Occipital lobe (tissue), 2 donors: ENCODE data around the gene TEX2. TPM values are rescaled to one million over a fixed set of nuclear protein-coding genes. Genes with fewer than 3 reads are reported as not detected.
"Not testable (repeated sequence)": the region's sequence is repeated elsewhere in the genome, so short reads cannot be mapped to it uniquely, and the experiment has no call there.

Experiments
- DNase-seq: peaks from one replicate; lab custom pipeline; 2025; lab: John Stamatoyannopoulos, UW
- total RNA-seq: library from RNA; depleted of rRNA; stranded (reverse); fragments of >200 nt; gene quantifications from one replicate; pipeline ENCODE4 v1.2.3, GENCODE V29; 2014

The TEX2 gene
- total RNA-seq, 1 donor from 2014 or later, result 28.2 TPM

DNA sequence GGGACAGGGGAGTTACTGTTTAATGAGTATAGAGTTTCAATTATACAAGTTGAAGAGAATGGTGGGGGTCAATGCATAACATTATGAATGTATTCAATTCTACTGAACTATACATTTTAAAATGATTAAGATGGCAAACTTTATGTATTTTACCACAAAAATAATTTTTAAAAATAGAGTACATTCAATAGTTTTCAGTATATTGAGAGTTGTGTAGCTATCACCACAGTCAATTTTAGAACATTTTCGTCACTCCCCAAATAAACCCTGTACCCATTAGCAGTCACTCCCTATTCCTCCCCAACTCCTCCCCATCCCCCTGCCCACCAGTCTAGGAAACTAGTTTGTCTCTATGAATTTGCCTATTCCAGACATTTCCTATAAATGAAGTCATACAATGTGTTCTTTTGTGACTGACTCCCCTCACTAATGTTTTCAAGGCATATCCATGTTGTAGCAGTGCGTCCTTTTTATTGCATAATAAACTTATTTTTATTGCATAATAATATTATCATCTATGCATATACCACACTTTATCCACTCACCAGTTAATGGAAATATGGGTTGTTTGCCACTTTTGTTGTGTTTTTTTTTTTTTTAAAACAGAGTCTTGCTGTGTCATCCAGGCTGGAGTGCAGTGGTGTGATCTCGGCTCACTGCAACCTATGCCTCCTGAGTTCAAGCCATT lies 80.6 kb downstream of the TEX2 start:
- no peak for DNase-seq

DNA sequence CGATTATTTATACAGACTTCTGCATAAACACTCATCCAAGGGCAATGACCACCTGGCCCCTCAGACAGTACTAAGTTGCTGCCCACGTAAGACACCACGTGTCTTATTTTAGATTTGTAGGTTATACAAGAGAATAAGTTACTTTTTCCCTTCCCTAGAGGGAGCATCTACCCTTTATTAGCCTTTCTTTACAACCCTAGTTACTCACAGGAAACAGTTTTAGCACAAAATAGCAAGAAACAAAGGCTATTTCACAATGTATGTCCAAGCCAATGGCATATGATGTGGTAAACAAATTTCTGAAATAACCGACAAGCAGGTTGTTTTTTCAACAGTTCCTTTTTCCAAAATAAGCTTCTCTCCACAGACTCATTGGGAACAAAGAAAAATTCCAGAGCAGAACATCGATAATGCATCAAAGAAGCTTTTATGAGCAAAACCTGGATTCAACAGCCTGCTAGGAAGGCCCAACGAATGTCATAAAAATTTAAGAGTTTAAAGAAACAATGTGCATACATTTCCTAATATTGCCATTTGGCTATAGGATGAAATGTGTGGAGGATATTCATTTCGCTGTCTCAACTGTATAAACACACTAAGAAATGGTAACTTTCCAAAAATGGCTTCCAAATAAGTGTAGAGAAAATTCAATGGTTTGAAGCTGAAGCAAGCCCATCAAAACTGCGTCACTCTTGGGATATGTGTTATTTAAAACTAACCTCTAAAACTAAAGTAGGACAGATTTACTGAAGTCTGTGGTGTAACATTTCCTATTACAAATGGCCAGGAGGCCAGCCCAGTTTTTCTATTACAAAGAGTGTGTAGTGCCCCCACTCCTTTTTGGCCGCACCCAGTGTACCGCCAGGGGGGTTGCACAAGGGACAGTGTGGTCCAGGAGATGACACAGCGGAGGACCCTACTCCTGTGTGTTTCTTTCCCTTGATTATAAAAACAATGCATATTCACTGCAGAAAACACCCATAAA lies 82.7 kb downstream of the TEX2 start:
- DNase-seq, result no peak

DNA sequence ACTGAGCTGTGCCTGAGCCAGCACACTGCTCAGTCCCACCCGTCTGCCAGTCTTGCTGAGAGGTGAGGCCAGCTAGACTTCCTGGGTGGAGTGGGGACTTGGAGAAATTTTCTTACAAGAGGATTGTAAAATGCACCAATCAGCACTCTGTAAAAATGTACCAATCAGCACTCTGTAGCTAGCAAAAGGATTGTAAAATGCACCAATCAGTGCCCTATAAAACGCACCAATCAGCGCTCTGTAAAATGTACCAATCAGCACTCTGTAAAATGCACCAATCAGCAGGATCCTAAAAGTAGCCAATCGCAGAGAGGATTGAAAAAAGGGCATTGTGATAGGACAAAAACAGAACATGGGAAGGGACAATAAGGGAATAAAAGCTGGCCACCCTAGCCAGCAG lies 84.0 kb downstream of the TEX2 start:
- DNase-seq, result not testable (repeated sequence)

DNA sequence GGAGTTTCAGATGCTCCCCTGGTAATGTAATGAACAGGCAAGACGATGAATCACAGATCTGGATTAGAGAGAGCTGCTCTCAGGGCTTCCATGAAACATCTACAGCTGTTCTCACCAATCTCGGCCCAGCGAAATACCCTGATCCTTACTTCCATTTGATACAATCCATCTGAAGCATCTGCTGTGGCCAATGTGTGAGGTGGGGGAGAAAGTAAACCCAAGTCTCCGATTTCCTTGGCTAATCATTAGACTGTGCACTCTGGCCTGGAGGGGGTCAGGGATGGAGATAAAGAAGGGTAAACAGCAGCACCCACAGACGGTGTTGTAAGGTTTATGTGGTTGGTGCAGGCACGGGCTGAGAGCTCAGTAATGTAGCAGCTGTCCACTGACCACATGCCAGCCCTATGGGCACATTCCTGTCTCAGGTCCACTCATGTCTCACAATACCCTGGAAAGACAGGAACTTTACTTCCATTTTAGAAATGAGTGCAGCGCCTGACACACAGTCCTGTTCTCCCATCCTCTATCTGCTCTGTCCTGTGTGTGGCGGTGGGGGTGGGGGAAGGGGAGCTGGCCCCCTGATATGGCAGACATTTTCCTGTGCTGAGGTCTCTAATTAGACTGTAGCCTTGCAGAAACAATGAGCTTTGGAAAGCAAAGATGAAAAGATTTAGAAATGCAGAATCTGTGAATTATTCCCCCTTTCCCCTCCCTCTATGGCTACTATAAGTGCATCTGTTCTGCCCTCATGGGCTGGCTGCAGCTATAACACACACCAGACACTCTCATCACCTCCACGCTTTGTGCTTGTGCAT lies 84.8 kb downstream of the TEX2 start:
- no peak for DNase-seq

GRCh38 chr17:64177311-64178010 lies 85.6 kb downstream of the TEX2 start:
- no peak for DNase-seq

GRCh38 chr17:64176556-64176955 lies 86.5 kb downstream of the TEX2 start:
- no peak for DNase-seq

DNA sequence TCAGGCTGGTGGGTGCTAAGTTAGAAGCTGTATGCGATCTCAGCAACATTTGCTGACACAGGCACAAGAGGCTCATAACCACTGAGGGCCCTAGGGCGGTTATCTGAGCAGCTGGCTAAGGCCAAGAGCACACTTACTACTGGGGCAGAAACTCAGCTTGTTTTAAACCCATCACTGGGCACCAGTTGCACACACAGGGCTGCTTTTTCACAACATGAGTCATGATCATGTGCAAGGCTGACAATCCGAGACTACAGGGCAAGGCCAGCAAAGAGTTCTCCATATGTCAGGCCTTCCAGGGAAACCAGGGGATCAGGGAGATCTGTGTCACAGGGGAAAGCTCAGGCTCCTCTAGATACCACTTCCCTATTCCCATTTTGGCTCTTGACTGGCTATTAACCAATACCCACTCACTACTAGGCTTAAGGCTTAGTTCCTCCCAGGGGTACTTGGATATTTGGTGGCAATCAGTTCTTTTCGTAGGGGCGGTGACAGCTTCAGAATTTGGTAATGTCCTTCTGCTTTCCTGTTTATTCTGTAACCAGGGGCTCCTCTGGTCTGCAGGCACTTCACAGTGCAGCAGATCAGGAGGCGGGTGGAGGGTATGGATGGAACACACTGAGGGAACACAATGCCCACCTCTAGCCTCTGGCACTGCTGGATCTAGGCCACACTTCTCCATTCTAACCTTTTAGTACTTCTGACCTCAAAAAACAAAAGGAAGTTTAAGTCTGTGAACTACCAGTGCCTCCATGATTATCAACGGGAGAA lies 88.2 kb downstream of the TEX2 start:
- DNase-seq, result peak; percentile 41

- DNase-seq, result no peak
Measured at GRCh38 chr17:64173646-64174045, 89.4 kb downstream of the TEX2 start.

- DNase-seq, result no peak
Measured at GRCh38 chr17:64172510-64172909, 90.5 kb downstream of the TEX2 start.

- no peak for DNase-seq
Measured at GRCh38 chr17:64171041-64171440, 92.0 kb downstream of the TEX2 start.

DNA sequence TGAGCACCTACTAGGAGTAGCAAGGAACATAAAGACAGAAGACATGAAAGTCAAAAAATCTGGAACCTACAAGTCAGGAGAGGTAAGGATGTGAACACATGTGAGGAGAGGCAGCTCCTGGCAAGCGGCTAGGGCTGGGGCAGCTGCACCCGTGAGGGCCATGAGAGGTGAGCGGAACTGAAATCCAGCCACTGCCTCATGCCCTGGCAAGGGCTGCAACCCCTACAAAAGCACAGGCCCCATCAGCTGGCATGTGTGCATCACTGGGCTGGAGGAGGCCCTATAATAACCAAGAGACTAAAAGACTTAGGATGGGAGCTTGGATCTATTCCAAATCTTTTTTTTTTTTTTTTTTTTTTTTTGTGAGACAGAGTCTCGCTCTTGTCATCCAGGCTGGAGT lies 92.8 kb downstream of the TEX2 start:
- DNase-seq, result no peak

- not testable (repeated sequence) for DNase-seq
Measured at GRCh38 chr17:64167666-64168065, 95.4 kb downstream of the TEX2 start.

DNA sequence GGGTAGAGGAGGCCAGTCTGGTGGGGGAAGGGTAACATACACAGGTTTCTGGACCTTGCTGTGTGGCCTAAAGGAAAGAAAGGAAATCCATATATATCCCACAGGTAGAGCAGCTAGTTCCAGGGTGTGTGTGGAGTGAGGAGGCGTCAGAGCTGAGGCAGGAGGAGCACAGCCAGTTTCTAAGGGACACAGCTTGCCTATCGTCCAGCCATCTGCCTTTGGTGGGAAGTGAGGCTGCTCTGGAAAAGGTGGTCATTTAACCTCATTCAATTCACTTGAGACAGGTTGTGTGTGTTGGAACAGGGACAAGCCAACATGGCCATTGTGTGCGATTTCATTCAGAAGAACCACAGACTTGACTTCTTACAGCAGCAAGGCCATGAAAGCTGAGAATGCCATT lies 96.2 kb downstream of the TEX2 start:
- DNase-seq, result no peak

DNA sequence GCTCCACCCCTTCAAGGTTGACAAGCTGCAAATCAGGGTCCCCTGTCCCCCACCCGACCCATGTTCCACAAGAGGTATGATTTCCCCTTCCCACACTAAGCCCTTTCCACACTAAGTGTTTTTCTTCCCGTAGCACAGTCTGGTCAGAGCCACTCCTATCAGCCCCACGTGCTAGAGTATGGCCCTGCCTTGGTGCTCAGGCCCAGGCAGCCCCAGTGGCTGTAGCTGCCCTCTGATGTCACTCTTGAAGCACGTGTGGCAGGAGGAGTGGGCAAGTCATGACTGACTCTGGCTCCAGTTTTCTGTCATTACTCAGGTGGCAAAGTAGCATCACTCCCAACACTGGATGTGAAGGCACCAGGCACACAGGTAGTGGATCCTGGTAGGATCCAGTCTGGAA lies 97.7 kb downstream of the TEX2 start:
- no peak for DNase-seq

GRCh38 chr17:64164596-64165285 lies 98.3 kb downstream of the TEX2 start:
- no peak for DNase-seq

DNA sequence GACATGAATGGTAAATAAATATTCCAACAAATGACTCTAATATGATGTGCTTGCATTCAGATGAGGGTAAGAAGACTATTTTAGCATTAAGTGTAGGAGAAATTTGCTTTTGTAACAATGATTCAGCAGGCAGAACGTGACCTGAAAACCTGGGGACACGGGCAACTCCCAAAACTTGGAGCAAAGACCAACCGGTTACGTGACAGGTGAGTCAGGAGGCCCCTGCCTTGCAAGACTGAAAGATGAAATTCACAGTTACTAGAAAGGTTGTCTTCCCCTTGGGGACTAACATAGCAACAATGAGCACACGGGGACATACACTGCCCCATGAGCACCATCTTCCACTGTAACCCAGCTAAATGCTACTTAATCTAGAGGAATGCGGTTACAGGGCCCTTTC lies 99.6 kb downstream of the TEX2 start:
- no peak for DNase-seq

GRCh38 chr17:64162554-64162953 lies 100.5 kb downstream of the TEX2 start:
- DNase-seq, result no peak

DNA sequence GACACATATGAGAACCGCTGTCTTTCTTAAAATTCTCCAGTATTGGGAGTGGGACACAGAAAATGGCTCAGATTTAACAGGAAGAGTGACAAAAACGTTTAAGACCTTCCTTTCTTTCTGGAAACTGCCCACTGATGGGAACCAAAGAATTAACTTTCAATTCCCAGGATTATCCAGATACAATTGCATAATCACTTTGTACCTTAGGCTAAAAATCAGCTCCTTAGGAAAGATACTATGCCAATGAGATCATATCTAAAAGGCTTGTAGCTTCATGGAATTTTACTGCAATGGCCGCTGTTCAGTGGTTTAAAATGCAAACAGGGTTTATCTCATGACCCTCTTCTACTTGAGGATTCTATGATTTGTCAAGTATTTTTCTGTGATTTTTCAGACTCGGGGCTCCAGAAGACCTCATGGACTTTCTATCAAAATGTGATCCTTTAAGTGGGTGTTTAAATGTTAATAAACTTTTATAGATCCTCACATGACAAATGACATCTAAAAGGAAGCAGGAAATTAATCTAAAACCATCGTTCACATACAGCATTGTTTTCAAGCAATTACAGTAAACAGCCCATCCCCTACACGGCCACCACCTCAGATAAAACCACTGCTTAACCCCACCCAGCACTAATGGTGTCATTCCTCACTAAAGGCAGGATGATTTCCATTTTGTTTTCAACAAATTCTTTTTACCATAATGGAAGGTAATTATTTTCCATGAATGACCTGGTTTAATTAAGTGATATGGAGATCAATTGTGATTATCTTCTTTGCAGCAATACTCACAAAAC lies 101.5 kb downstream of the TEX2 start:
- no peak for DNase-seq

DNA sequence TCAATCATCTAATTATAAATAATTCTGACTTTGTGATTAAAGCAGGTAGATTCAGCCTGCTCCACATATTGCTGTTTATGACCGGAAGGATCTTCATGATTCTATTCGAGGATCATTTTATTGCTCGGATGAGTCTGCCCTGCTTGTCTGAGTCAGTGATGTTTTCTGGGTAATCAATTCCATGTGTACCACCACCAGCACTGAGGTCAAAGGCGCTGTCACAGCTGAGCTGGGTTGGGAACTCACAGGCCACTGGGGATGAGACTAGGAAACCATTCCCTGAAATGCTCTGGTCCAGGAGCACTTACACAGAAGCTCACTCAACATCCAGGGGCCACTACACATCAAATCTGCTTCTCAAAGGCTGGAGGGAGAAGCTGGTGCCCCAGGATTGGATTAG lies 102.7 kb downstream of the TEX2 start:
- no peak for DNase-seq
